Measurements from ENCODE around the gene ARID1B.

The ARID1B gene

DNA sequence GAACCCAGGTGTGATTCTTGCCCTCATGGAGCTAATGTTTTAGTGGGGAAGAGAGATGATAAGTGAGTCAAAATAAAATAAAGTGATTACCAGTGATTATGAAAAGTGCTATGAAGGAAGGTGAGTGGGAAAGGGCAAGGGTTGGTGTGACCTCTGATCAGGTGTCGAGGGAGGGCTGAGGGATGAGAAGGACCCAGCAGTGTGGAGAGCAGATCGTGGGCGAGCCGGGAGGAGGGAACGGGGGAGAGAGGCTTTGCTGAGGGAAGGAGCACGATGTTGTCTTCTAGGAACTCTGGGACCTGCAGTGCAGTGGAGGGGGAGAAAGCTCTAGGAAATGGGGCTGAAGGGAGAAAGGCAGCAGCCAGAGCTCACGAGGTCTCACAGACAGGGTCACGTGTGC is 354.1 kb downstream of the ARID1B start:
- H3K79me1 ChIP-seq (ENCODE audit: low read length) = peaks cover 6% of the 10 kb centered on the region
- no peak overlapping the region for H3K23ac ChIP-seq (ENCODE audit: low read length)
- no peak overlapping the region for H3K27ac ChIP-seq (ENCODE audit: low read depth, low read length)
- no peak overlapping the region for H3K14ac ChIP-seq (ENCODE audit: low read length)
- no peak for DNase-seq
- H3K9ac ChIP-seq (ENCODE audit: low read length) = no peak overlapping the region
- peaks cover 2 to 5% of the 10 kb centered on the region in 2 experiments for H3K4me1 ChIP-seq (ENCODE audit: control insufficient read depth in 1 of 2, insufficient read depth in 2 of 2, low read length in 2 of 2)
- H2BK5ac ChIP-seq (ENCODE audit: low read depth, low read length, poor library complexity) = no peak overlapping the region
- no peak overlapping the region for H4K12ac ChIP-seq (ENCODE audit: low read depth, low read length)
- no peak overlapping the region for H4K91ac ChIP-seq (ENCODE audit: low read depth, low read length)
- H2BK12ac ChIP-seq (ENCODE audit: low read length) = no peak overlapping the region
- WGBS (ENCODE audit: extremely low coverage, insufficient coverage, insufficient read length) = no CpG with 5 or more reads among the region's 8 CpGs
- no peak overlapping the region for H2AFZ ChIP-seq (ENCODE audit: insufficient read depth, low read length, poor library complexity)
- H4K8ac ChIP-seq (ENCODE audit: low read depth, low read length) = no peak overlapping the region
- H2BK120ac ChIP-seq (ENCODE audit: insufficient read depth, low read length, poor library complexity) = no peak overlapping the region
- H3K79me2 ChIP-seq (ENCODE audit: control insufficient read depth, insufficient read depth, low read length, poor library complexity) = no peaks in the 10 kb centered on the region
- H2AK5ac ChIP-seq (ENCODE audit: low read length) = peak overlapping the region; percentile 53
- no peaks in the 10 kb centered on the region for H3K27me3 ChIP-seq (ENCODE audit: insufficient read depth, low read length)
- H3K36me3 ChIP-seq (ENCODE audit: control insufficient read depth in 1 of 2, insufficient read depth in 2 of 2, low read length in 2 of 2) = peaks cover 4 to 12% of the 10 kb centered on the region in 2 experiments
- no peak overlapping the region for H3K4me3 ChIP-seq (ENCODE audit: low read depth, low read length)
- H3K18ac ChIP-seq (ENCODE audit: low read length) = peak overlapping the region; percentile 39
- no peak overlapping the region for H3K4ac ChIP-seq (ENCODE audit: low read depth, low read length)
- H3K4me2 ChIP-seq (ENCODE audit: low read length) = no peak overlapping the region
- no peaks in the 10 kb centered on the region for H3K9me3 ChIP-seq (ENCODE audit: insufficient read depth, low read depth, low read length)

DNA sequence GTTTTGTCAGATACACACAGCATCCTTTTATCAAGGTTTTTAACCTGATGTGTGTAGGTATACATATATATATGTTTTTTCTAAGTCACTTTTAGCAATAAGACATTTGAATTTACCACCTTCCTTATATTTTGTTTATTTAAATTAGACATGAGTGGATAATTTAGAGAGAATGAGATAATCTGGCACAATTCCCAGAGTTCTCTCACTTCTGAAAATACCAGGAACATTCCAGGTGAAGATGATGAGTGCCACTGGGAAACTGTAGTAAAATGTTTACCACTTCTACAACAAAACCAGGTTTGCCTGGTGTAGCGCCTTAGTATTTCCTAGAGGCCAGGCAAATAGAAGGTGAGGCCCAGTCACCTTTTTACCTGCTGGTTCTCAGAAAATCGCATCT is 356.7 kb downstream of the ARID1B start:
- DNase-seq = no peak
- H4K12ac ChIP-seq (ENCODE audit: low read depth, low read length) = no peak overlapping the region
- H3K14ac ChIP-seq (ENCODE audit: low read length) = no peak overlapping the region
- no peak overlapping the region for H2BK5ac ChIP-seq (ENCODE audit: low read depth, low read length, poor library complexity)
- H2AK5ac ChIP-seq (ENCODE audit: low read length) = no peak overlapping the region
- no peak overlapping the region for H3K4me3 ChIP-seq (ENCODE audit: low read depth, low read length)
- H2AFZ ChIP-seq (ENCODE audit: insufficient read depth, low read length, poor library complexity) = no peak overlapping the region
- H3K4me2 ChIP-seq (ENCODE audit: low read length) = no peak overlapping the region
- H3K23ac ChIP-seq (ENCODE audit: low read length) = no peak overlapping the region
- no peaks in the 10 kb centered on the region for H3K79me2 ChIP-seq (ENCODE audit: control insufficient read depth, insufficient read depth, low read length, poor library complexity)
- peaks cover 2% of the 10 kb centered on the region for H3K79me1 ChIP-seq (ENCODE audit: low read length)
- peaks cover 0 to 2% of the 10 kb centered on the region in 2 experiments for H3K4me1 ChIP-seq (ENCODE audit: control insufficient read depth in 1 of 2, insufficient read depth in 2 of 2, low read length in 2 of 2)
- peaks cover 7 to 18% of the 10 kb centered on the region in 2 experiments for H3K36me3 ChIP-seq (ENCODE audit: control insufficient read depth in 1 of 2, insufficient read depth in 2 of 2, low read length in 2 of 2)
- no peak overlapping the region for H2BK120ac ChIP-seq (ENCODE audit: insufficient read depth, low read length, poor library complexity)
- H3K18ac ChIP-seq (ENCODE audit: low read length) = no peak overlapping the region
- no peaks in the 10 kb centered on the region for H3K9me3 ChIP-seq (ENCODE audit: insufficient read depth, low read depth, low read length)
- no peak overlapping the region for H3K4ac ChIP-seq (ENCODE audit: low read depth, low read length)
- H3K27me3 ChIP-seq (ENCODE audit: insufficient read depth, low read length) = no peaks in the 10 kb centered on the region
- H3K9ac ChIP-seq (ENCODE audit: low read length) = no peak overlapping the region
- no CpG with 5 or more reads among the region's 2 CpGs for WGBS (ENCODE audit: extremely low coverage, insufficient coverage, insufficient read length)
- no peak overlapping the region for H4K8ac ChIP-seq (ENCODE audit: low read depth, low read length)
- H4K91ac ChIP-seq (ENCODE audit: low read depth, low read length) = no peak overlapping the region
- H3K27ac ChIP-seq (ENCODE audit: low read depth, low read length) = no peak overlapping the region
- H2BK12ac ChIP-seq (ENCODE audit: low read length) = no peak overlapping the region

GRCh38 chr6:157134402-157135047 is 357.3 kb downstream of the ARID1B start:
- Histone ChIP-seq H3K9ac (ENCODE audit: low read length) (no peak overlapping the region), H2BK5ac (ENCODE audit: low read depth, low read length, poor library complexity) (no peak overlapping the region), H4K91ac (ENCODE audit: low read depth, low read length) (no peak overlapping the region), H3K4me1 (ENCODE audit: control insufficient read depth in 1 of 2, insufficient read depth in 2 of 2, low read length in 2 of 2) (no peaks in the 10 kb centered on the region), H3K4me2 (ENCODE audit: low read length) (no peak overlapping the region), H2BK120ac (ENCODE audit: insufficient read depth, low read length, poor library complexity) (no peak overlapping the region), H2AFZ (ENCODE audit: insufficient read depth, low read length, poor library complexity) (no peak overlapping the region), H3K9me3 (ENCODE audit: insufficient read depth, low read depth, low read length) (no peaks in the 10 kb centered on the region), H3K27ac (ENCODE audit: low read depth, low read length) (no peak overlapping the region), H3K27me3 (ENCODE audit: insufficient read depth, low read length) (no peaks in the 10 kb centered on the region), H2AK5ac (ENCODE audit: low read length) (no peak overlapping the region), H4K12ac (ENCODE audit: low read depth, low read length) (no peak overlapping the region), H3K23ac (ENCODE audit: low read length) (no peak overlapping the region), H3K79me2 (ENCODE audit: control insufficient read depth, insufficient read depth, low read length, poor library complexity) (no peaks in the 10 kb centered on the region), H3K14ac (ENCODE audit: low read length) (no peak overlapping the region), H3K36me3 (ENCODE audit: control insufficient read depth in 1 of 2, insufficient read depth in 2 of 2, low read length in 2 of 2) (peaks cover 7 to 18% of the 10 kb centered on the region in 2 experiments), H3K79me1 (ENCODE audit: low read length) (peaks cover 2% of the 10 kb centered on the region), H4K8ac (ENCODE audit: low read depth, low read length) (no peak overlapping the region), H3K4ac (ENCODE audit: low read depth, low read length) (no peak overlapping the region), H2BK12ac (ENCODE audit: low read length) (no peak overlapping the region), H3K4me3 (ENCODE audit: low read depth, low read length) (no peak overlapping the region), H3K18ac (ENCODE audit: low read length) (no peak overlapping the region)
- DNase-seq = peak in 1 of 2 donors; percentile 63
- WGBS (ENCODE audit: extremely low coverage, insufficient coverage, insufficient read length) = no CpG with 5 or more reads among the region's 7 CpGs

DNA sequence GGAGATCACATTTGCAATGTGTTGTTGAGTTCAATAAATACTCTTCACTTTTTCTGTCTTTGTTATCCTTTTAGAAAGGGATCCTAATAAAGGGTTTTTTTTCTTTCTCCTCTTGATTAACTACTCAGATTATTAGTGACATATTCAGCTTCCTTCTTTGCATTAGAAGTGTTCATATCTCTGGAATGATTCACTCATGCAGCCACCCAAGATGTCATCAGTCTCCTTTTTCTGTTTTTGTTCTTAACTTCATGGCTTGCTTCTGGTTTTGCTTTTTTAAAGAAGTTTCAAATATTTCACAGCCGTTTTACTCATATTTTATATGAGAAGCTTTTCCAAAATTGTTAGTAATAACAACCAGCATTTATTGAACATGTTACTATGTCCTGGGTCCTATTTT is 358.5 kb downstream of the ARID1B start:
- no peak overlapping the region for H3K18ac ChIP-seq (ENCODE audit: low read length)
- H3K4me1 ChIP-seq (ENCODE audit: control insufficient read depth in 1 of 2, insufficient read depth in 2 of 2, low read length in 2 of 2) = no peaks in the 10 kb centered on the region
- no peak overlapping the region for H2BK120ac ChIP-seq (ENCODE audit: insufficient read depth, low read length, poor library complexity)
- no peak overlapping the region for H3K27ac ChIP-seq (ENCODE audit: low read depth, low read length)
- no peak overlapping the region for H2BK12ac ChIP-seq (ENCODE audit: low read length)
- H4K12ac ChIP-seq (ENCODE audit: low read depth, low read length) = no peak overlapping the region
- DNase-seq = peak in 1 of 2 donors; percentile 35
- no CpG with 5 or more reads among the region's 1 CpG for WGBS (ENCODE audit: extremely low coverage, insufficient coverage, insufficient read length)
- H2AFZ ChIP-seq (ENCODE audit: insufficient read depth, low read length, poor library complexity) = no peak overlapping the region
- H3K27me3 ChIP-seq (ENCODE audit: insufficient read depth, low read length) = no peaks in the 10 kb centered on the region
- H4K91ac ChIP-seq (ENCODE audit: low read depth, low read length) = no peak overlapping the region
- H3K79me2 ChIP-seq (ENCODE audit: control insufficient read depth, insufficient read depth, low read length, poor library complexity) = no peaks in the 10 kb centered on the region
- no peak overlapping the region for H3K4me2 ChIP-seq (ENCODE audit: low read length)
- no peak overlapping the region for H2AK5ac ChIP-seq (ENCODE audit: low read length)
- H3K9me3 ChIP-seq (ENCODE audit: insufficient read depth, low read depth, low read length) = no peaks in the 10 kb centered on the region
- no peak overlapping the region for H2BK5ac ChIP-seq (ENCODE audit: low read depth, low read length, poor library complexity)
- H3K9ac ChIP-seq (ENCODE audit: low read length) = no peak overlapping the region
- H4K8ac ChIP-seq (ENCODE audit: low read depth, low read length) = no peak overlapping the region
- H3K14ac ChIP-seq (ENCODE audit: low read length) = no peak overlapping the region
- no peak overlapping the region for H3K4ac ChIP-seq (ENCODE audit: low read depth, low read length)
- peaks cover 2% of the 10 kb centered on the region for H3K79me1 ChIP-seq (ENCODE audit: low read length)
- peaks cover 8 to 21% of the 10 kb centered on the region in 2 experiments for H3K36me3 ChIP-seq (ENCODE audit: control insufficient read depth in 1 of 2, insufficient read depth in 2 of 2, low read length in 2 of 2)
- no peak overlapping the region for H3K4me3 ChIP-seq (ENCODE audit: low read depth, low read length)
- H3K23ac ChIP-seq (ENCODE audit: low read length) = no peak overlapping the region

Measured in trophoblast cell (in vitro differentiated cells and primary cell).